CD14-positive monocyte (primary cell): ENCODE results near the gene GTF3C5. TPM values are rescaled to one million over a fixed set of nuclear protein-coding genes. Genes with fewer than 3 reads are reported as not detected.
"Not testable (repeated sequence)": the region's sequence is repeated elsewhere in the genome, so short reads cannot be mapped to it uniquely, and the experiment has no call there.

Experiments
- DNase-seq, 3 donors: peaks; one replicate each; pipeline ENCODE4 v3.0.0-alpha.2; 2011 to 2022
- H2AFZ ChIP-seq: 2 replicates; pipeline ENCODE4 v1.6.0; 2012; ENCODE audit warnings: mild to moderate bottlenecking, low read depth, low read length, inconsistent platforms; ENCODE audit not compliant: insufficient read depth, poor library complexity, severe bottlenecking
- H3K27ac ChIP-seq, 2 donors: 1 replicate in 1 of 2; 2 replicates in 1 of 2; pipeline ENCODE4 v1.5.1; 2012 to 2013; ENCODE audit warnings: low read length in 2 of 2, control low read depth in 1 of 2, inconsistent platforms in 1 of 2, low read depth in 1 of 2, mild to moderate bottlenecking in 1 of 2
- H3K27me3 ChIP-seq, 2 donors: one replicate each; pipeline versions ENCODE4 v1.6.0 to v1.6.1; 2011 to 2013; ENCODE audit warnings: low read length in 2 of 2; ENCODE audit not compliant: control insufficient read depth in 2 of 2, insufficient read depth in 2 of 2
- H3K36me3 ChIP-seq, 2 donors: replicated peaks in 1 of 2; 1 replicate in 1 of 2; 2 replicates in 1 of 2; pipeline versions ENCODE4 v1.5.1 to v1.6.1; 2012 to 2013; ENCODE audit warnings: low read length in 2 of 2, control low read depth in 1 of 2, inconsistent platforms in 1 of 2, mild to moderate bottlenecking in 1 of 2; ENCODE audit not compliant: insufficient read depth in 2 of 2, control insufficient read depth in 1 of 2
- H3K4me1 ChIP-seq, 2 donors: 1 replicate in 1 of 2; 2 replicates in 1 of 2; pipeline versions ENCODE4 v1.5.1 to v1.6.1; 2012 to 2013; ENCODE audit warnings: low read length in 2 of 2, control low read depth in 1 of 2, inconsistent platforms in 1 of 2, mild to moderate bottlenecking in 1 of 2, moderate library complexity in 1 of 2; ENCODE audit not compliant: insufficient read depth in 2 of 2, control insufficient read depth in 1 of 2
- H3K4me2 ChIP-seq: replicated peaks from 2 replicates; pipeline ENCODE3; 2012; ENCODE audit warnings: low read length, moderate library complexity, mild to moderate bottlenecking; ENCODE audit not compliant: poor library complexity, severe bottlenecking; ENCODE audit errors: extremely low read depth
- H3K4me3 ChIP-seq, 3 experiments: fragments of 200-600 bp in 1 of 3; sonication (generic) in 1 of 3; replicated peaks in 1 of 3; 1 replicate in 2 of 3; 2 replicates in 1 of 3; pipeline ENCODE4 v1.5.1; 2011 to 2013; ENCODE audit warnings: low read length in 3 of 3, mild to moderate bottlenecking in 3 of 3, control low read depth in 2 of 3, low read depth in 2 of 3, inconsistent platforms in 1 of 3, moderate library complexity in 1 of 3
- H3K79me2 ChIP-seq: 2 replicates; pipeline ENCODE4 v1.6.0; 2012; ENCODE audit warnings: mild to moderate bottlenecking, control low read depth, inconsistent platforms, low read length, moderate library complexity; ENCODE audit not compliant: insufficient read depth
- H3K9ac ChIP-seq: 2 replicates; pipeline ENCODE4 v1.6.0; 2017; ENCODE audit warnings: low read length, mild to moderate bottlenecking; ENCODE audit not compliant: insufficient read depth, poor library complexity, severe bottlenecking
- H3K9me3 ChIP-seq, 2 donors: replicated peaks in 1 of 2; 1 replicate in 1 of 2; 2 replicates in 1 of 2; pipeline versions ENCODE4 v1.5.1 to v1.6.1; 2012 to 2013; ENCODE audit warnings: low read length in 2 of 2, control low read depth in 1 of 2; ENCODE audit not compliant: control insufficient read depth in 1 of 2, insufficient read depth in 1 of 2
- H4K20me1 ChIP-seq: 2 replicates; pipeline ENCODE4 v1.6.0; 2012; ENCODE audit warnings: mild to moderate bottlenecking, low read length, control low read depth, moderate library complexity; ENCODE audit not compliant: insufficient read depth
- H3K27ac Mint-ChIP-seq, 7 donors: one replicate each; pipeline ENCODE4 v1.8.0; 2020; ENCODE audit warnings: mild to moderate bottlenecking in 7 of 7, mixed read lengths in 7 of 7, moderate library complexity in 6 of 7, inconsistent platforms in 2 of 7
- H3K27me3 Mint-ChIP-seq, 3 donors: one replicate each; pipeline ENCODE4 v1.8.0; 2021 to 2022; ENCODE audit warnings: low read depth in 3 of 3, mild to moderate bottlenecking in 3 of 3, mixed read lengths in 3 of 3, moderate library complexity in 3 of 3, inconsistent platforms in 1 of 3
- H3K36me3 Mint-ChIP-seq, 2 donors: one replicate each; pipeline ENCODE4 v1.8.0; 2020; ENCODE audit warnings: mixed read lengths in 2 of 2, inconsistent platforms in 1 of 2, mild to moderate bottlenecking in 1 of 2
- H3K4me1 Mint-ChIP-seq: one replicate; pipeline ENCODE4 v1.8.0; 2020; ENCODE audit warnings: mild to moderate bottlenecking, mixed read lengths
- H3K4me3 Mint-ChIP-seq, 2 donors: one replicate each; pipeline ENCODE4 v1.8.0; 2020; ENCODE audit warnings: mild to moderate bottlenecking in 2 of 2, mixed read lengths in 2 of 2, moderate library complexity in 1 of 2
- H3K9me3 Mint-ChIP-seq, 7 donors: one replicate each; pipeline ENCODE4 v1.8.0; 2020 to 2022; ENCODE audit warnings: mixed read lengths in 7 of 7, mild to moderate bottlenecking in 6 of 7, moderate library complexity in 6 of 7, inconsistent platforms in 2 of 7
- CTCF ChIP-seq: fragments of 200-600 bp; IDR thresholded peaks from one replicate; pipeline ENCODE4 v1.8.0; 2022; ENCODE audit warnings: antibody characterized with exemption, mild to moderate bottlenecking
- WGBS: methylation state at CpG from one replicate; pipeline ENCODE4 v1.1.5; 2013; ENCODE audit warnings: missing lambda C conversion rate; ENCODE audit not compliant: insufficient coverage; 5-methylcytosine and 5-hydroxymethylcytosine counted together
- intact Hi-C, 2 donors: fragments of 100-400 bp; cut with micrococcal nuclease; formaldehyde crosslinking; loops; one replicate each; pipeline versions ENCODE4 v1.15.0 to v1.15.1; 2023
- polyA plus RNA-seq, 3 donors: library from polyadenylated mRNA; depleted of rRNA in 1 of 3; unstranded in 2 of 3; stranded (reverse) in 1 of 3; fragments of 300-500 nt in 2 of 3; fragments of >200 nt in 1 of 3; fragmentation: Illumina TruSeq in 2 of 3; gene quantifications; 1 replicate in 2 of 3; 2 replicates in 1 of 3; pipeline ENCODE4 v1.2.3, GENCODE V29; 2012 to 2021

GTF3C5 gene
- polyA plus RNA-seq, 3 donors, result 21.3 to 75.6 (median 24.4) TPM

GRCh38 chr9:133040892-133041479 lies 10.2 kb downstream of the GTF3C5 start:
- H2AFZ ChIP-seq, H3K9me3 ChIP-seq, H3K27me3 ChIP-seq, H3K4me1 ChIP-seq, H3K27me3 Mint-ChIP-seq, H3K27ac ChIP-seq, H3K9me3 Mint-ChIP-seq, intact Hi-C loops, H3K9ac ChIP-seq, H3K4me2 ChIP-seq, H3K4me3 ChIP-seq, H3K4me3 Mint-ChIP-seq, H3K4me1 Mint-ChIP-seq: not testable (repeated sequence)
- WGBS, result 92% methylated on average over 2 of the region's 12 CpGs
- peak; percentile 74 for TF ChIP-seq CTCF
- Histone ChIP-seq H3K36me3 (peaks cover 45 to 63% of the 10 kb centered on the region in 2 donors), H4K20me1 (peaks cover 49% of the 10 kb centered on the region), H3K79me2 (peaks cover 58% of the 10 kb centered on the region)
- Mint-ChIP-seq H3K27ac (peak overlapping the region in 1 of 7 donors; percentile 2), H3K36me3 (peaks cover 60% of the 10 kb centered on the region in 2 donors)
- DNase-seq, result peak in 1 of 3 donors; percentile 5

GRCh38 chr9:133041958-133042357 lies 11.2 kb downstream of the GTF3C5 start:
- Histone ChIP-seq H3K4me2 (no peak overlapping the region), H3K79me2 (peaks cover 48% of the 10 kb centered on the region), H3K36me3 (peaks cover 55 to 65% of the 10 kb centered on the region in 2 donors), H3K4me3 (no peak overlapping the region), H3K27me3 (no peaks in the 10 kb centered on the region), H3K4me1 (no peaks in the 10 kb centered on the region), H4K20me1 (peaks cover 39% of the 10 kb centered on the region), H3K9me3 (no peaks in the 10 kb centered on the region), H2AFZ (no peak overlapping the region), H3K27ac (no peak overlapping the region), H3K9ac (no peak overlapping the region)
- H3K27me3 Mint-ChIP-seq, result no peaks in the 10 kb centered on the region
- DNase-seq, result no peak
- intact Hi-C loops, result no loop called here
- H3K4me3 Mint-ChIP-seq, result no peak overlapping the region
- H3K27ac Mint-ChIP-seq, result peak overlapping the region in 1 of 7 donors; percentile 10
- H3K9me3 Mint-ChIP-seq, result no peaks in the 10 kb centered on the region
- WGBS, result 98% methylated on average over 7 of the region's 9 CpGs
- H3K4me1 Mint-ChIP-seq, result peaks cover 7% of the 10 kb centered on the region
- TF ChIP-seq CTCF, result no peak
- peaks cover 64 to 65% of the 10 kb centered on the region in 2 donors for H3K36me3 Mint-ChIP-seq
